H1 (cell line): ENCODE measurements around the gene BRD1.

Source experiments
- ATF2 ChIP-seq: IDR thresholded peaks from 2 replicates; pipeline ENCODE4 v1.6.1; 2012; ENCODE audit warnings: low read length, inconsistent platforms
- CTCF ChIP-seq, 3 experiments: IDR thresholded peaks; 1 replicate in 2 of 3; 2 replicates in 1 of 3; pipeline versions ENCODE4 v1.5.1 to v1.6.1; 2011; ENCODE audit warnings: low read length in 3 of 3, mild to moderate bottlenecking in 3 of 3, inconsistent platforms in 2 of 3, low read depth in 1 of 3, moderate library complexity in 1 of 3; ENCODE audit not compliant: insufficient read depth in 1 of 3; ENCODE audit errors: control extremely low read depth in 1 of 3
- TAF7 ChIP-seq: optimal IDR thresholded peaks from 2 replicates; pipeline ENCODE3; 2011; ENCODE audit warnings: low read depth, mild to moderate bottlenecking, inconsistent platforms, low read length, moderate library complexity, borderline replicate concordance

GRCh38 chr22:49785046-49785521 is 42.6 kb downstream of the BRD1 start:
- TF ChIP-seq CTCF (IDR thresholded peaks at IDR 0.05; ENCODE audit: control extremely low read depth in 1 of 3, insufficient read depth in 1 of 3, low read depth in 1 of 3, low read length in 3 of 3) (no peak), TAF7 (no peak), ATF2 (no peak)
